Breast epithelium (tissue), 3 donors: ENCODE results near the gene TOP3B.

Experiments
- POLR2A ChIP-seq: fragments of 450-650 bp; IDR thresholded peaks from one replicate; pipeline ENCODE4 v1.6.1; 2016; ENCODE audit warnings: antibody characterized with exemption, mild to moderate bottlenecking, moderate library complexity
- POLR2AphosphoS5 ChIP-seq, 3 donors: sonication (generic); formaldehyde crosslinking; IDR thresholded peaks; one replicate each; pipeline ENCODE4 v1.6.1; 2017; ENCODE audit warnings: antibody characterized with exemption in 3 of 3
- TF ChIP-seq, protein P1 (sequence below), 3 donors: fragments of 450-650 bp; IDR thresholded peaks; one replicate each; pipeline ENCODE4 v1.5.1; 2016 to 2017; ENCODE audit warnings: antibody characterized with exemption in 3 of 3, mild to moderate bottlenecking in 3 of 3, moderate library complexity in 3 of 3

GRCh38 chr22:21933413-21933812, 49.2 kb downstream of the TOP3B start:
- TF ChIP-seq, protein P1, sequence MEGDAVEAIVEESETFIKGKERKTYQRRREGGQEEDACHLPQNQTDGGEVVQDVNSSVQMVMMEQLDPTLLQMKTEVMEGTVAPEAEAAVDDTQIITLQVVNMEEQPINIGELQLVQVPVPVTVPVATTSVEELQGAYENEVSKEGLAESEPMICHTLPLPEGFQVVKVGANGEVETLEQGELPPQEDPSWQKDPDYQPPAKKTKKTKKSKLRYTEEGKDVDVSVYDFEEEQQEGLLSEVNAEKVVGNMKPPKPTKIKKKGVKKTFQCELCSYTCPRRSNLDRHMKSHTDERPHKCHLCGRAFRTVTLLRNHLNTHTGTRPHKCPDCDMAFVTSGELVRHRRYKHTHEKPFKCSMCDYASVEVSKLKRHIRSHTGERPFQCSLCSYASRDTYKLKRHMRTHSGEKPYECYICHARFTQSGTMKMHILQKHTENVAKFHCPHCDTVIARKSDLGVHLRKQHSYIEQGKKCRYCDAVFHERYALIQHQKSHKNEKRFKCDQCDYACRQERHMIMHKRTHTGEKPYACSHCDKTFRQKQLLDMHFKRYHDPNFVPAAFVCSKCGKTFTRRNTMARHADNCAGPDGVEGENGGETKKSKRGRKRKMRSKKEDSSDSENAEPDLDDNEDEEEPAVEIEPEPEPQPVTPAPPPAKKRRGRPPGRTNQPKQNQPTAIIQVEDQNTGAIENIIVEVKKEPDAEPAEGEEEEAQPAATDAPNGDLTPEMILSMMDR (IDR thresholded peaks at IDR 0.05) = no peak
- TF ChIP-seq POLR2A = no peak
- TF ChIP-seq POLR2AphosphoS5 (IDR thresholded peaks at IDR 0.05) = no peak
